ENCODE data around the gene WDR7. TPM values are rescaled to one million over a fixed set of nuclear protein-coding genes. Genes with fewer than 3 reads are reported as not detected.
"Not testable (repeated sequence)": the region's sequence is repeated elsewhere in the genome, so short reads cannot be mapped to it uniquely, and the experiment has no call there.

Gene WDR7
- total RNA-seq, 4 donors from 2014 or later = 10.3 to 17.2 (median 16.3) TPM

GRCh38 chr18:56649996-56650395, 1.2 kb upstream of the WDR7 start:
- 100% methylated on average over 1 of the region's 1 CpG for WGBS, 2 donors
- TF ChIP-seq POLR2A (IDR thresholded peaks at IDR 0.05) (no peak), CTCF (IDR thresholded peaks at IDR 0.05) (no peak)
- H3K4me3 ChIP-seq (ENCODE audit: low read depth, poor library complexity, severe bottlenecking) = no peak overlapping the region
- no peak for DNase-seq (ENCODE audit: low spot score in 2 of 2)
- intact Hi-C loops (cut with DNase I; ENCODE audit: low total_unique reads) = no loop called here

- H3K4me3 ChIP-seq (ENCODE audit: low read depth, poor library complexity, severe bottlenecking) = peak overlapping the region; percentile 74
- intact Hi-C loops (cut with DNase I; ENCODE audit: low total_unique reads) = no loop called here
- 2 to 7% methylated on average over 4 to 5 of the region's 5 CpGs for WGBS, 2 donors
- no peak for DNase-seq (ENCODE audit: low spot score in 2 of 2)
- no peak for TF ChIP-seq POLR2A (IDR thresholded peaks at IDR 0.05)
- no peak for TF ChIP-seq CTCF (IDR thresholded peaks at IDR 0.05)
Measured at GRCh38 chr18:56651771-56652092, 573 bp downstream of the WDR7 start.

- intact Hi-C loops (cut with DNase I; ENCODE audit: low total_unique reads) = no loop called here
- H3K4me3 ChIP-seq (ENCODE audit: low read depth, poor library complexity, severe bottlenecking) = no peak overlapping the region
- DNase-seq (ENCODE audit: low spot score in 2 of 2) = no peak
- TF ChIP-seq CTCF (IDR thresholded peaks at IDR 0.05) (no peak), POLR2A (IDR thresholded peaks at IDR 0.05) (no peak)
- 74 to 78% methylated on average over 4 of the region's 4 CpGs for WGBS, 2 donors
Measured at GRCh38 chr18:56652802-56653201, 1.6 kb downstream of the WDR7 start.

- intact Hi-C loops (cut with DNase I; ENCODE audit: low total_unique reads); DNase-seq (ENCODE audit: low spot score in 2 of 2); H3K4me3 ChIP-seq (ENCODE audit: low read depth, poor library complexity, severe bottlenecking): not testable (repeated sequence)
- WGBS, 2 donors = 96% methylated on average over 7 of the region's 7 CpGs
Measured at GRCh38 chr18:56654280-56654679, 3.1 kb downstream of the WDR7 start.

- TF ChIP-seq POLR2A (IDR thresholded peaks at IDR 0.05) (no peak), CTCF (IDR thresholded peaks at IDR 0.05) (no peak)
- no peak overlapping the region for H3K4me3 ChIP-seq (ENCODE audit: low read depth, poor library complexity, severe bottlenecking)
- intact Hi-C loops (cut with DNase I; ENCODE audit: low total_unique reads) = no loop called here
- DNase-seq (ENCODE audit: low spot score in 2 of 2) = no peak
- WGBS, 2 donors = 78 to 100% methylated on average over 2 of the region's 2 CpGs
Measured at GRCh38 chr18:56658261-56658660, 7.1 kb downstream of the WDR7 start.

- TF ChIP-seq POLR2A (IDR thresholded peaks at IDR 0.05) (no peak), CTCF (IDR thresholded peaks at IDR 0.05) (no peak)
- no peak overlapping the region for H3K4me3 ChIP-seq (ENCODE audit: low read depth, poor library complexity, severe bottlenecking)
- DNase-seq (ENCODE audit: low spot score in 2 of 2) = no peak
- 93 to 96% methylated on average over 4 of the region's 4 CpGs for WGBS, 2 donors
- intact Hi-C loops (cut with DNase I; ENCODE audit: low total_unique reads) = no loop called here
Measured at GRCh38 chr18:56659111-56659510, 8.0 kb downstream of the WDR7 start.
